ENCODE results near the gene FEM1B.

GRCh38 chr15:68278595-68279405 is 1.3 kb downstream of the FEM1B start:
- TF ChIP-seq CTCF (conservative IDR thresholded peaks at IDR 0.05; ENCODE audit: low read depth, low read length) (no peak), EZH2 (IDR thresholded peaks at IDR 0.05; ENCODE audit: borderline replicate concordance, low read depth, low read length, poor library complexity, severe bottlenecking) (no peak)

Measured in A673 (cell line).